ENCODE results near the gene PROSER3.
"Not testable (repeated sequence)": the region's sequence is repeated elsewhere in the genome, so short reads cannot be mapped to it uniquely, and the experiment has no call there.

Gene PROSER3

DNA sequence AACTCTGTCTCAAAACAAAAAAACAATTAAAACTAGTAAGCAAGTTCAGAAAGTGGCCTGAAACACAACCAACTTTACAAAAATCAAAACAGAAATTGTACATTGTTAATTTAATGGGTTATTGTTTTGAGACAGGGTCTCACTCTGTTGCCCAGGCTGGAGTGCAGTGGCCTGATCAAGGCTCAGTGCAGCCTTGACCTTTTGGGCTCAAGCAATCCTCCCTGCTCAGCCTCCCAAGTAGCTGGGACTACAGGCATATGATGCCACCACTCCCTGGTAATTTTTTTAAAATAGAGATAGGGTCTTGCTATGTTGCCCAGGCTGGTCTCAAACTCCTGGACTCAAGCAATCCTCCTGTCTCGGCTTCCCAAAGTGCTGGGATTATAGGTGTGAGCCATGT is 37.6 kb downstream of the PROSER3 start:
- not testable (repeated sequence) for DNase-seq

DNA sequence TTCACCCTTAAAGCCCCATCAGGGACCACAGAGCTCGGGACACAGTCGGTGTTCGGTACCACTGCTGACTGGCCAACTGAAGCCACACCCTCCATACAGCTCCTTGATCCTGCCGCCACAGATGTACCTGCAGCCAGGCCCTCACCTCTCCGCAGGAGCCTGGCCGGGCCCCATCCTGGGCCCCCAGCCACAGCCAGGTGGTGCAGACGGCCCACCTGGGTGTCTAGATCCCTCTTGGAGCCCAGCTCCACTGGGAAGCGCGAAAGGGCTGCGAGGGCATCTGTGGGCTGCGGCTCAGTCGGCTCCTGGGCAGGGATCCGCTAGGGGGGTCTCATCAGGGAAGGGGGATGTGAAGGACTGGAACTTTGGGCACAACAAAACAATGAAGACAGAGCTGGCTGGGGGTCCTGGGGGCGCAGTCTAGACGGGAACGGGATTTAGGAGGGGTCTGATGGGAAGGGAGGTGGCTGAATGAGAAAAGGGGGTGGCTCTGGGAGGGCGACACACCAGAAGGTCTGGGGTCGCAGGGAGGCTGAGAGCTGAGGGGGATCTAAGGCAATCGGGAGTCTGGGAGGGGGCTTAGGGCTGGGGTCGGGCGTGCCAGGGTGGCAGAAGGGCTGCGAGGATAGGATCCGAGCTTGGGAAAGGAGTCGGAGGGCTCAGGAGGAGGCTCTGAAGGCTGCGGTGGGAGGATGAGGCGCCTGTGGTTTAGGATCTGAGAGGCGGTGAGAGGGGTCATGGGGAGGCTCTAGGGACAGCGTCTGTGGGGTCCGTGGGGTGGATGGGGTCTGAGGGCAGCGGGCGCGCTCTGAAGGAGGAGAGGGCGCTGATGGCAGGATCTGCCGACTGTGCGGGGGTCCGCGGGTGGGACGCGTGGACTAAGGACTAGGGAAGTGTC is 38.9 kb downstream of the PROSER3 start:
- DNase-seq = no peak

DNA sequence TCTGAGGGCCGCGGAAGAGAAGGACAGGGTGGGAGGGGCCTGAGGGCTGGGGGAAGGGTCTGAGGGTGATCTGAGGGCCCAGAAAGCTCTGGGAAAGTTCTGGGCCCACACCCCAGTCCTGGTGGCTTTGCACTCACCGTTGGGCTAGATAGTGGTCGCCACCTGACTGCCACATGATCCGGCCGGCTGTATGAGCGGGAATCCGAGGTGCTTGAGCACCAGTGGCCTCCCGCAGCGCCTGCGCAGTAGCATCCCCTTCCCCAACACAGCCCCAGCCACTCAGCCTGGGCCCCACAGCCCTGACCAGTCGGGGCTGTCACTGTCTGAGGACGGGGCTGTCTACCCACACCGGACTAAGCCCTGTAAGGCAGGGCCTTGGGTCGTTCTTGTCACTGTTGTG is 39.7 kb downstream of the PROSER3 start:
- DNase-seq = no peak

DNA sequence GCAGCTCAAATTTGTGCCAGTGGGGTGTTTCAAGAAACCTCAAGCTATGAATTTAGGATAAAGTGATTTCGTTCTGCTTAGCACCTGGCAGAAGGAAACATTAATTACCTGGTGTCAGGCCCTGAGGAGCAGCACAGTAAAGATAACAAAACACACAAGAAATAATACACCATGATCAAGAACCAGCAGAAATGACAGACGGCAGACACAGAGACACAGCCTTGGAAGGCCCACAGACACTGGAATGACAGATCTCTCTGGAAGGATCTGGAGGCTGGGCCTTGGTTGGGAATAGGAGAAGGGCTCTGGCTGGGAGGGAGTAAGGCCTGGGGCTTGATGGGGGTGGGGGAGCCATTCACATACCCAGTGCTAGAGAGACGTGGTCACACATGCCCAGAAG is 43.9 kb downstream of the PROSER3 start:
- DNase-seq = no peak

DNA sequence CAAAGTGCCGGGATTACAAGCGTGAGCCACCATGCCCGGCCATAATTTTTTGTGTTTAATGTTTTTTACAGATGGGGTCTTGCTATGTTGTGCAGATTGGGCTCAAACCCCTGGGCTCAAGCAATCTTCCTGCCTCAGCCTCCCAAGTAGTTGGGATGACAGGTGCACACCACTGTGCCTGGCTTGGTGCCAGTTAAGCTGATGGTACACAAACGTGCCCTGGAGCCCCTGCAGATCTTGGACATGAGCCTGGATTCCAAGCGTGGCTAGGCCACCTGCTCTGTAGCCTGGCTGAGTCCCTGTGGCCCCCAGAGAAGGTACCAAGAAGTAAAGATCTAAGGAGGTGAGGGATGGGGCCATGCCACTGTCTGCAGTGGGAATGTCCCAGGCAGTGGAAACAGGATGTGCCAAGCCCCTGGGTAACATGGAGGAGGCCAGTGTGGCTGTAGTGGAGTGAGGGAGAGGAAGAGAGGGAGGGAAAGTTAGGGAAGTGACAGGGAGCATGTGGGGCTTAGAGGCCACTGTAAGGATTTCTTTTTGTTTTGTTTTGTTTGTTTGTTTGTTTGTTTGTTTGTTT is 47.6 kb downstream of the PROSER3 start:
- DNase-seq = no peak

DNA sequence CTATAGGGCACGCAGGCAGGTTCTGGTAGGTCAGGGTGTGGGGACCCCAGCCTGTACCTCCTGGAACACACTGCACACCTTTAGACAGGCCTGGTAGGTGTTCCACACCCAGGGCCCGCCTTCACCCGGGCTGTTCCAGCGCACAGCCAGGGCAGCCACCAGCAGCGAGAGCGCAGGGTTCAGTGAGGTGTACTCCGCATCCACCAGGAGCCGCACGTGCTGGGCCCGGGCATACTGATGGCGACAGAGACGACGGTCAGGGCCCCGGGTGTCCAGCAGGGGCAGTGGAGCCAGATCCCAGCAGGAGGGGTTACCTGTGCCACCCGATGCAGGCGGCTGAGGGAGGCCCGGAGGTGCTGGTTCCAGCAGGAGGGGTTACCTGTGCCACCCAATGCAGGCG is 48.6 kb downstream of the PROSER3 start:
- DNase-seq = no peak

DNA sequence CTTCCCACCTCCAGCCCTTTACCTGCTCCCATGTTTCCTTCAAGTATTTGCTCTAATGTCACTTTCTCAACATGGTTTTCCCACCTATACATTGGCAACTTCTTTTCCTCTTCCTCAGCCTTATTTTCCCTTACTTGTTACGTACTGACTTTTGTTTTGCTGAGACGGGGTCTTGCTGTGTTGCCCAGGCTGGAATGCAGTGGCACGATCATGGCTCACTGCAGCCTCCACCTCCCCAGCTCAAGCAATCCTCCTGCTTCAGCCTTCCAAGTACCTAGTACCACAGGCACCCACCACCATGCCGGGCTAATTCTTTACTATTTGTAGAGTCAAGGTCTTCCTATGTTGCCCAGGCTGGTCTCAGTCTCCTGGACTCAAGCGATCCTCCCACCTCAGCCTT is 49.7 kb downstream of the PROSER3 start:
- no peak for DNase-seq

DNA sequence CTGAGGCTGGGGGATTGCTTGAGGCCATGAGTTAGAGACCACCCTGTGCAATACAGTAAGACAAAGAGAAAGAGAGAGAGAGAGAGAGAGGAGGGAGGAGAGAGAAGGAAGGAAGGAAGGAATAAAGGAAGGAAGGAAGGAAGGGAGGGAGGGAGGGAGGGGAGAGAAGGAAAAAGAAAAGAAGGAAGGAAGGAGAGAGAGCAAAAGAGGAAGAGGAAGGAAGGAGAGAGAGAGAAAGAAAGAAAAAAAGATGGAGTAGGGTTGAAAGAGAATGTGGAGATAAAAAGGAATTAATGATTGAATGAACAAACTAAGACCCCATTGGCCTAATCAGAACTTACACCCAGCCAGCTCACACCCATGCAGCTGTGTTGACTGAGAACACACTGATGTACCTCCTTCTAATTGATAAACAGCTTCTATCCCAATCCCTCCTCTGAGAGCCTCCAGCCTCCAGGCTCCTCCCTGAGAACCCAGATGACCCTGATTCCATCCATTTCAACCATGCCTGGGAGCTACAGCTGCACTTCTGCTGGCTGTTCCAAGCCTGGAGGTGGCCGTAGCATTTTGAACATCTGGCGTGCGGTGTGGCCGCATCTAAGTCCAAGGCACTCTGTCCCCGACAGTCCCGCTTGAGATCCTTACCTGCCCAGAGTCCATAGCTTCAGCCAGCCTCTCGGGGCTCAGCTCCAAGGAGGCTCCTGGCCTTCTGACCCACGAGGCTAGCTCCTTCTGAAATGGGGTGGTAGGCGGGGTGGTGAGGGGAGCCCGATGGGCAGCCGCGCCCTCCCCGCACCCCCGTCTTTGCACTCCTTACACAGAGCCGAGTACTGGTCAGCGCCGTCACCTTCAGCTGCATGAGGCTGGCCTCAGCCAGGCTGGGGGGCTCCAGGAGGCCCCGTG is 53.6 kb downstream of the PROSER3 start:
- DNase-seq = no peak

DNA sequence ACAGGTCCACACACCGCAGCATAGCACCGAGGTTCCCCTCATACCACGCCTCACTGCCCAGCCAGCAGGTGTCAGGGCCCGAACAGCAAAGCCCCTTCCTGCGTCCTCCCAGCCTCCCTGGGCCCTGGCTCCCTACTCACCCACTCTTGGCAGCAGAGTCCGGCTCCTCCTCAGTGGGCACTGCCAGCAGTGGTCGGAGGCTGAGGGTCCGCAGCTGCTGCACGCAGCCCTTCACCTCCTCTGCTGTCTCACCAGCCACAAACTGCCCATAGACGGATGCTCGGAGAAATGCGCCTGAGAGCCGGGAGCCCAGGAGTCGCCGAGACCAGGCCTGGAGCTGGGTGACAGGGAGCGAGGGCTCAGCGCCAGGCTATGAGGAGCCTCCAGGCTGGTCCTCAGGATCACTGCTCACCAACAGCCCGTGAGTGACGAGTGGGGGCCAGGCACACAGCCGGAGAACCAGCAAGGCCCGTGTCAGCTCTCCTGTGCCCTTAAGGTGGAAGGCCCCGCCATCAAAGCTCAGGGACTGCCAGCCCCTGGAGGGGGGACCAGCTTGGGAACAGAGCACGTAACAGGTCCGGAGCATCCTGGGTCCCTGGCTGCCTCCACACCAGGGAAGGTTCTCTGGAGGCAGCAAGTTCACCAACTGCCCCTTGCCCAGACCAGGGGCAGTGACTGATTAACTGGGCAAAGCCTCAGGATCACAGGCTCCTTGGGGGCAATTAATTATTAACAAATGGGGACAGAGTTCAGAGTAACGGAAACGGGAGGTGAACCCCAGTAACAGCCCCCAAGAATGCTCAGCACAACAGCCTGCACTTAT is 54.5 kb downstream of the PROSER3 start, which contains the start of gene PRODH2:
Gene PRODH2, minus strand, starts transcription at position 626 of the 823 bp plus-strand sequence. Its CDS starts 40 bp downstream, at position 586.
- no peak for DNase-seq

DNA sequence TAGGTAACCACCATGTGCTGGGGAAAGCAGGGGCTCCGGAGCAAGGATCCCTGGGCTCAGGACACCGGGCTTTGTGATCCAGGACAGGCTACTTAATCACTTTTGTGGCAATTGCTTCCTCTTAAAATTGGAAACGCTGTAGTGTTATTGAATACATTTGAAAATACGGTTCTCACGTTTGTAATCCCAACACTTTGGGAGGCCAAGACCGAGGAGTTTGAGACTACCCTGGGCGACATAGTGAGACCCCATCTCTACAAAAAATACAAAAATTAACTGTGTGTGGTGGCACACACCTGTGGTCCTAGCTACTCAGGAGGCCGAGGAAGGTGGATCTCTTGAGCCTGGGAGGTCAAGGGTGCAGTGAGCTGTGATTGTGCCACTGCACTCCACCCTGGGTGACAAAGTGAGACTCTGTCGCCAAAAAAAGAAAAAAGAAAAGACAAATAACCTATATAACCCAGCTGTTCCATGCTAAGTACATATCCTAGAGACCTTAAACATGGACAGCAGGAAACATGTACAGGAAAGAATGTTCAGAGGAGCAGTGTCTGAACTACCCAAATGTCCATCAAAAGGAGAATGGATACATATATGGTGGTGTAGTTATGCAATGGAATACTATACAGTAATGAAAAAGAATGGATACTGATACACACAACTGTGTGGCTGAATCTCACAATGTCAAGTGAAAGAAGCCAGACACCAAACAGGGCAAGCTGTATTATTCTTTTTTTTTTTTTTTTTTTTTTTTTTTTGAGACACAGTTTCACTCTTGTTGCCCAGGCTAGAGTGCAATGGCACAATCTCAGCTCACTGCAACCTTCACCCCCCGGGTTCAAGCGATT is 55.3 kb downstream of the PROSER3 start:
- no peak for DNase-seq

DNA sequence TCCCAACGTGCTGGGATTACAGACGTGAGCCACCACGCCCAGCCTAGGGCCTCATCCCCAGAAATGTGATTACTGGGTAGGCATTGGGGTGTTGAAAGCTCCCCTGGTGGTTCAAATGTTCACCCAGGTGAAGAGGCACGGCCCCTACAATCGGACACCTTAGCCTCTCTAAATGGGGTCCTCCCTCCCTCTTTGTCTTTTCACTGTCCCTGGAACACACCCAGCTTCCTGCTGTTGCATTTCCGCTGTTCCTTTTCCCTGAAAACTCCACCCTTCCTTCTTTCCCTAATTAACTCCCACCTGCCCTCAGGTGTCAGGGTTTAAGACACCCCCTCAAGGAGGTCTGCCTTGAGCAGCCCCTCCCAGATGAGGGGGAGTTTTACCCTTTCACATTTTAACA is 58.3 kb downstream of the PROSER3 start:
- no peak for DNase-seq

DNA sequence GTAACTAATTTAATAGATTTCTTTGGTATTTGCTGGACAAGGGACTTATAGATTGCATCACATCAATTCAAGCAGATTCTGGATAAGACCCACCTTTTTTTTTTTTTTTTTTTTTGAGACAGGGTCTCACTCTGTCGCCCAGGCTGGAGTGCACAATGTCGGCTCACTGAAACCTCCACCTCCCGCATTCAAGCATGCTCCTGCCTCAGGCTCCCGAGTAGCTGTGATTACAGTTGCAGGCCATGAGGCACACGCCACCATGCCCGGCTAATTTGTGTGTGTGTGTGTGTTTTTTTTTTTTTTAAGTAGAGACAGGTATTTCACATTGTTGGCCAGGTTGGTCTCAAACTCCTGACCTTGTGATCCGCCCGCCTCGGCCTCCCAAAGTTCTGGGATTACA is 58.9 kb downstream of the PROSER3 start:
- DNase-seq = no peak

DNA sequence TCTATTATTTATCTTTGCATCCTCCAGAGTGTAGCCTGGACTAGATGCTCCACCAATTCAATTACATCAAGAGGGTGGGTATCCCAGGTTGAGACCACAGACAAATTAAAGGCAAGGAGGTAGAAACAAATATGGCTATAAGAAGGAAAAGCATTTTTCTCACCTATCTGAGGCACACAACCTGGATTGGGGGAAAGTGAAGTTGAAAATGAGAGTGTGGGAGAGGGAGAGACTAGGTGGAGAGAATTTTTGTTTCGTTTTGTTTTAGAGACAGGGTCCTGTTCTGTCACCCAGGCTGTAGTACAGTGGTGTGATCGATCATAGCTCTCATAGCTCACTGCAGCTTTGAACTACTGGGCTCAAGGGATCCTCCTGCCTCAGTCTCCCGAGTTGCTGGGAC is 60.5 kb downstream of the PROSER3 start:
- no peak for DNase-seq

All from fibroblast of skin of right biceps (primary cell).